ENCODE data around the gene DEPDC1.

DNA sequence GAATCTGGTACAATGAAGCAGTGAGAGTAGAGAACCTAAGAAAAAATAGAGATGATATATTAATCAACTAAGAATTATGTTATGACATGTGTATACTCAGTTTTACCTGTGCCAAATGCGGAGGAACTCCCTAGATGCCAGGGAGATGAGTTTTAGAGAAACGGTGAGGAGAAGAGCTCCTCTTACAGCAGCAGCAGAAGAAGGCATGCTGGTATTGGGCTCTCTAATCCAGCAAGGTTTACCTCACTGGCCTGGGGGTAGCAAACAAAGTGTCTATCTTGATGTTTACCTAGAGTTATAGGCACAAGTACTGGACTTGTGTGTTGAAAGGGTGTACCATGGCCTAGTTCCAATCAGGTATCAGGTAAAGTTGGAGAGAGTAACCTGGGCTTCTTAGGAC lies 28.9 kb upstream of the DEPDC1 start:
- TF ChIP-seq, protein P1, sequence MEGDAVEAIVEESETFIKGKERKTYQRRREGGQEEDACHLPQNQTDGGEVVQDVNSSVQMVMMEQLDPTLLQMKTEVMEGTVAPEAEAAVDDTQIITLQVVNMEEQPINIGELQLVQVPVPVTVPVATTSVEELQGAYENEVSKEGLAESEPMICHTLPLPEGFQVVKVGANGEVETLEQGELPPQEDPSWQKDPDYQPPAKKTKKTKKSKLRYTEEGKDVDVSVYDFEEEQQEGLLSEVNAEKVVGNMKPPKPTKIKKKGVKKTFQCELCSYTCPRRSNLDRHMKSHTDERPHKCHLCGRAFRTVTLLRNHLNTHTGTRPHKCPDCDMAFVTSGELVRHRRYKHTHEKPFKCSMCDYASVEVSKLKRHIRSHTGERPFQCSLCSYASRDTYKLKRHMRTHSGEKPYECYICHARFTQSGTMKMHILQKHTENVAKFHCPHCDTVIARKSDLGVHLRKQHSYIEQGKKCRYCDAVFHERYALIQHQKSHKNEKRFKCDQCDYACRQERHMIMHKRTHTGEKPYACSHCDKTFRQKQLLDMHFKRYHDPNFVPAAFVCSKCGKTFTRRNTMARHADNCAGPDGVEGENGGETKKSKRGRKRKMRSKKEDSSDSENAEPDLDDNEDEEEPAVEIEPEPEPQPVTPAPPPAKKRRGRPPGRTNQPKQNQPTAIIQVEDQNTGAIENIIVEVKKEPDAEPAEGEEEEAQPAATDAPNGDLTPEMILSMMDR (IDR thresholded peaks at IDR 0.05): no peak
- TF ChIP-seq POLR2A (IDR thresholded peaks at IDR 0.05): no peak
